Upper lobe of left lung (tissue), 4 donors: ENCODE measurements around the gene ZNF341.

Source experiments
- CTCF ChIP-seq, 6 experiments: fragments of 450-650 bp in 4 of 6; fragments of 200-600 bp in 2 of 6; sonication (generic) in 2 of 6; IDR thresholded peaks; one replicate each; pipeline ENCODE4 v1.5.1; 2016 to 2019; ENCODE audit warnings: antibody characterized with exemption in 6 of 6
- EP300 ChIP-seq, 4 donors: sonication (generic); formaldehyde crosslinking; IDR thresholded peaks; one replicate each; pipeline ENCODE4 v1.5.1; 2017; ENCODE audit warnings: antibody characterized with exemption in 4 of 4, control low read depth in 2 of 4
- POLR2A ChIP-seq, 4 donors: fragments of 450-650 bp; IDR thresholded peaks; one replicate each; pipeline ENCODE4 v1.5.1; 2016 to 2017; ENCODE audit warnings: antibody characterized with exemption in 4 of 4, mild to moderate bottlenecking in 2 of 4
- POLR2AphosphoS5 ChIP-seq, 2 donors: sonication (generic); formaldehyde crosslinking; IDR thresholded peaks; one replicate each; pipeline ENCODE4 v1.5.1; 2017; ENCODE audit warnings: antibody characterized with exemption in 2 of 2

- no peak for TF ChIP-seq CTCF (IDR thresholded peaks at IDR 0.05)
- TF ChIP-seq POLR2A (IDR thresholded peaks at IDR 0.05): no peak
- TF ChIP-seq EP300 (IDR thresholded peaks at IDR 0.05): no peak
- no peak for TF ChIP-seq POLR2AphosphoS5 (IDR thresholded peaks at IDR 0.05)
These were observed 93.1 kb downstream of the ZNF341 start for GRCh38 chr20:33824852-33825251.
